Activated CD4-positive, alpha-beta T cell treated with anti-CD3 and anti-CD28 coated beads for 48 hours (primary cell): ENCODE data around the gene EPB41L5.
"Not testable (repeated sequence)": the region's sequence is repeated elsewhere in the genome, so short reads cannot be mapped to it uniquely, and the experiment has no call there.

ENCODE experiments used
- DNase-seq: peaks from one replicate; pipeline ENCODE4 v3.0.0-alpha.2; 2020

Gene EPB41L5

DNA sequence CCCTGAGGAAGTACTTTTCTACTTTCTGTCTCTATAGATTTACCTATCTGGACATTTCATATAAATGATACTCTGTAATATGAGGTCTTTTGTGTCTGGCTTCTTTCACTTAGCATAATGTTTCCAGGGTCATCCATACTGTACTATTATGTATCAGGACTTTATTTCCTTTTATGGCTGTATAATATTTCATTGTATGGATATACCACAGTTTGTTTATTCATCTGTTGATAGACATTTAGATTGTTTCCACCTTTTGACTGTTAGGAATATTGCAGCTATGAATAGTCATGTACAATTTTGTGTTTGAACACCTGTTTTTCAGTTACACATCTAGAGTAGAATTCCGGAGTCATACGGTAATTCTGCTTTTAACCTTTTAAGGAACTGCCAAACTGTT is 136.5 kb downstream of the EPB41L5 start:
- DNase-seq: no peak

- DNase-seq: no peak
These were observed 137.2 kb downstream of the EPB41L5 start for GRCh38 chr2:120150040-120150482.

DNA sequence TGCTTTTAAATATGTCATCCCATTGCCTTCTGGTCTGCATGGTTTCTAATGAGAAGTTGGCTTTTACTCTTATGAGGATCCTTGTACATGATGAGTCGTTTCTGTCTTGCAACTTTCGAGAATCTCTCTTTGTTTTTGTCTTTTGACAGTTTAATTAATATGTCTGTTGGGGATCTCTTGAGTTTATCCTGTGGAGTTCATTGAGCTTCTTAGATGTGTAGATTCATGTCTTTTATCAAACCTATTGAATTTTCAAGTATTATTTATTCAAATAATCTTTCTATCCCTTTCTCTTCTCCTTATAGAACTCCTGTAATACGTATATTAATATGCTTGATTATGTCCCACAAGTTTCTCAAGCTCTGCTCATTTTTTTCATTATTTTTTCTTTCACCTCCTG is 142.4 kb downstream of the EPB41L5 start:
- no peak for DNase-seq

- not testable (repeated sequence) for DNase-seq
These were observed 145.8 kb downstream of the EPB41L5 start for GRCh38 chr2:120158658-120159057.

GRCh38 chr2:120161190-120161589 is 148.3 kb downstream of the EPB41L5 start:
- no peak for DNase-seq

GRCh38 chr2:120162716-120163115 is 149.8 kb downstream of the EPB41L5 start:
- DNase-seq: no peak

GRCh38 chr2:120167272-120167671 is 154.4 kb downstream of the EPB41L5 start:
- no peak for DNase-seq

GRCh38 chr2:120169020-120169419 is 156.1 kb downstream of the EPB41L5 start:
- DNase-seq: no peak

GRCh38 chr2:120174963-120175581 is 162.2 kb downstream of the EPB41L5 start:
- no peak for DNase-seq

GRCh38 chr2:120176526-120176925 is 163.6 kb downstream of the EPB41L5 start:
- DNase-seq: no peak

- peak; percentile 85 for DNase-seq
These were observed 164.2 kb downstream of the EPB41L5 start for GRCh38 chr2:120177001-120177621.

DNA sequence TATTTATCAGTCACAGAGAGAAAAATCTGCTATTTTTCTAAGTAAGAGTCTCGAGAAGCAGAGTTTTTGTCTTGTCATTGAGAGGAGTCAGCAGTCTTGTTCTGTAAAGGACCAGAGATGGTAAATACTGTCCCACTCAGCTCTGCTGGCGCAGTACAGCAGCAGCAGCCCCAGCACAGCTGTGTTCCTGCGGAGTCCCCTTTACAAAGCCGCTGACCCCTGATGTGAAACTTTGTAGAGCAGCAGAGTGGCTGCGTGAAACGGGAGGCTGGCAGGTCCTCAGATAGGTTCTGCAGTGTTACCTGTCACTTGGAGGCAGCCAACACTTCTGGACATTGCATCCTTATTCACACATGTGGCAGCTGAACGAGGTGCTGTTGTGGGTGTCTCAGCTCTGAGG is 165.1 kb downstream of the EPB41L5 start:
- DNase-seq: no peak

- no peak for DNase-seq
These were observed 166.5 kb downstream of the EPB41L5 start for GRCh38 chr2:120179396-120179795.

- DNase-seq: no peak
These were observed 167.2 kb downstream of the EPB41L5 start for GRCh38 chr2:120180066-120180465.

- DNase-seq: no peak
These were observed 169.2 kb downstream of the EPB41L5 start for GRCh38 chr2:120182019-120182560.

GRCh38 chr2:120189189-120189588 is 176.3 kb downstream of the EPB41L5 start:
- no peak for DNase-seq

DNA sequence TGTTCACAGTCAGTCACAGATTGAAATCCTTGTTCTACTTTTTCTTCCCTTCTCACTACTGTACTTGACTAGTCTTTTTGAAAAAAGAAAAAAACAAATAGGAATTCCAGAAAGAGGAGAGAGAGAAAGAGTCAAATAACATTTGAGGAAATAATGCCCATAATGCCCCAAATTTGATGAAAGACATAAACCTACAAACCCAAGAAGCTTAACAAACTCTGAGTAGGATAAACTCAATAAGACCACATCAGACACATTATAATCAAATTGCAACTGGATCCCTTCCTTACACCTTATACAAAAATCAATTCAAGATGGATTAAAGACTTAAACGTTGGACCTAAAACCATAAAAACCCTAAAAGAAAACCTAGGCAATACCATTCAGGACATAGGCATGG is 179.4 kb downstream of the EPB41L5 start:
- no peak for DNase-seq

- no peak for DNase-seq
These were observed 182.7 kb downstream of the EPB41L5 start for GRCh38 chr2:120195553-120195952.

GRCh38 chr2:120199817-120200459 is 187.1 kb downstream of the EPB41L5 start:
- DNase-seq: not testable (repeated sequence)

- DNase-seq: no peak
These were observed 190.6 kb downstream of the EPB41L5 start for GRCh38 chr2:120203251-120204021.

DNA sequence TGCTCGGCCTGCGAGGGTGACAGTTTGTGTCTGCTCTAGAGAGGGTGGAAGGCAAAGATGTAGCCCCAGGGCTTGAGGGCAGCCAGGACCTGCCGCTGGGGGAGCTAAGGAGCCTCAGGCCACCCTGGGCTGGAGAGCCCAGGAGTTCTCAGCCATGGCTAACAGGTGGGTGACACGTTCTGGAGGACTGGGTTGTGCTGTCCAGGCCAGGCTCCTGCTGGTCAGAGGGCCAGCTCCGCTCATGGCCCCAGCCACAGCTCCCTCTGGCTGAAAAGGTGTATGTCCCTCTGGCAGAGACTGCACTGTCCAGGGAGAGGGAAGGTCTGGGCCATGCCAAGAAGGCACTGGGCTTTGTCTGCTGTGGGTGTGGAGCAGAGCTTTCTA is 191.1 kb downstream of the EPB41L5 start:
- no peak for DNase-seq

- no peak for DNase-seq
These were observed 191.5 kb downstream of the EPB41L5 start for GRCh38 chr2:120204417-120204816.

DNA sequence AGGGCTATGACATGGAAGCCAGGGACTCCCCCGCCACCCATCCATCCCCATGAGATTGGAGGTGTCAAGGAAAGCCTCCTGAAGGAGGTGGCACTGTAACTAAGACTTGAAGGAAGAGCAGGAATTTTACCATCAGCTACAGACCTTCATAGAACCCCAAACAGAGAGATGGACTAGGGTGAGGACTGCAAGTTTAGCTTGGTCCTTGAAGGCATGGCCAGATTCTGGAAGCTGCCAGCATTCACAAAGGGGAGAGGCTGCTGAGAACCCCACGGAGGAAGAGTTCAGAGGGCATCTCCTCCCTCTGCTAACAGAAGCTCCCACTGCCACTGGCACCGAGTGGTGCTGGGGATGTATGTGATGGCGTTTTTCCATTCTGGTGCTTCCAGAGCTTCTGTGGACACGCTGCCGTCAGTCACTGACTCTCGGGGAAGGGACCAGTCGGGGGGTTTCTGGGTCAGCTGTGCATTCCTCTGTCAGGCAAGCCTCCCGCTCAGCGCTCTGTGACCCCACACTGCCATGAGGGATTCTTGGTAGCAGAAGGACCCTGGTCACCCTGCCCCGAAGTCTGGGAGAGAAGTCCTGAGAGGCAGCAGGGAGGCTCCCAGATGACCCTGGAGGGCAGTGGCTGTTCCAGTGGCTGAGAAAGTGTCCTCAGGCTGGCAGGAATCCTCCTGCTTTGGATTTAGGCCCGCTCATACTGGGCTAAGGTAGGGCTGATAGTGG is 192.2 kb downstream of the EPB41L5 start:
- DNase-seq: no peak
